GM21529 (cell line): ENCODE measurements around the gene DAAM2.

ENCODE experiments used
- ATAC-seq: cut with Tn5 transposase; IDR thresholded peaks from one replicate; pipeline ENCODE4 v1.9.1; 2021; ENCODE audit not compliant: unreplicated experiment

Gene DAAM2

DNA sequence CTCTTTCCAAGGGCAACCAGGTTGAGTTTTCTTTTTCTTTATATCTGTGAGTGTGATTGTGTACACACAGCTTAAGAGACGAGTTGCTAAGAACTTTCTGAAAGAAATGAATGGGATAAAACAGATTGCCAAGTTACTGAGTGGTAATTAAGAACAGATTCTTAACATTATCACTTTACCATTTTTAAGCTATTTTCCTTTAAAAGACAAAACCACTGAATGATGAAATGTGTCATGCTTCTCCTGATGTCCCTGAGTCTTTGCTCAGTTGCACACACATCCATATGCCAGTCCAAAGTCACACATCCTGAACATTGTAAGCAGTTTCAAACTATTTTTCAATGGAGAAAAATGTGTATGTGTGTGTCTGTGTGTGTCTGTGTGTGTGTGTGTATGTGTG is 5.5 kb upstream of the DAAM2 start:
- ATAC-seq: no peak

DNA sequence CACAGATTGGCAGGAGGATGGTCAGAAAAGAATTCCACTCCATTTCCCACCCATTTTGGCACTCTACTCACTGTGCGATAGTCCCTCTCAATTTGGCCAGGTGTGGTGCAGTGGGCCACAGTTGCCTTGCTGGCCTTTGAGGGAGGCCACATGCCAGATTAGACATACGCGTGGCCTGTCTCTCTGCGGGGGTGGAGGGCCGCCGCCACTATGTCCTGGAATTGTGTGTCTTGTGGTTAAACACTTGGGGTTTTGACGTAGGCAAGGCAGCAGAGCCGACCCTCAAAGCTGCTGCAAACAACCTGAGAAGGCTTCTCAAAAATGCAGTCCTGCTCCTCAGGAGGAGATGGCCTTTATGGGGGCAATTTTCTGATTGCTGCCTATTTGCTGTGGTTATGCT is 4.9 kb upstream of the DAAM2 start:
- no peak for ATAC-seq

GRCh38 chr6:39790772-39791171 is 1.4 kb upstream of the DAAM2 start:
- ATAC-seq: no peak

GRCh38 chr6:39791311-39791710 is 865 bp upstream of the DAAM2 start:
- no peak for ATAC-seq

DNA sequence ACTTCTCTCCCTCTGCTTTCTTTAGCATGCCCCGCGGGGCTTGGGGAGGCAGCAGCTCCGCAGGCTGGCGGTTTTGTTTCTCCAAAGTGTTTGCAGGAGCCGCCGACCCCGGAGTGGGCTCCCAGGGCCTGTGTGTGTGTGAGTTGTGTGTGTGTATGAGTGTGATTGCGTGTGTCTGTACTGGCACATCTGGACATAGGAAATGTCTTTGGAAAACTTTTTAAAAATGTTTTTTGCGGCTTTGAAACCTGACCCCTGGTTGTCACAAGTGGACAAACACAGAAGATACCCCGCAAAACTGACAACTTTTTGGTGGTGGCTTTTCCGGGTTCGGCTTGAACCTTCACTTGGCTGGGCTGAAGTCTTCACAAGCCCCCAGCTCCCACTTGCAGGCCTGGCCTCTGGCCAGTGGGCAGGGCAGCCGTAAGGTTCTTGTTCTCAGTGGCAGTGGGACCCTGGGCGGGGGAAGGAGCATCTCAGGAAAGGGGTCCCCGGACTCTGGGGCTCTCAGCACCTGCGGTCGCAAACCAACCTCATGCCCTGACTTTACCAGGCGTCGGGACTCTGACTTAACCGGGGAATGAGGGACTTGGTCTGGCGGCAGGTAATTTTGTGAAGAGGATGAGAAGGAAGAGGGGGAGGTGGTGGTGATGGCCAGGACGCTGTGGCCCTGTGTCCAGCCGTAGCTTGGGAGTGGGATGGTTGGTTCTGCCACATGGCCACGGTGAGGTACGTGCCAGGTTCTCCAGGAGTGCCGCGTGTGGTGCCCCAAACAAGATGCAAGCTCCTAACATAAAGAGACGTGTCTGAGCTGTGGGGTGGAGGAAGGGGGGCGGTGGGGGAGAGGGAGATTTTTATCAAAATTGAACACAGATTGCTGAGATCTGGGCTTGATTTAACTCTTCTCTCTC is 619 bp downstream of the DAAM2 start:
- no peak for ATAC-seq

- ATAC-seq: no peak
Measured at GRCh38 chr6:39793516-39793915, 1.3 kb downstream of the DAAM2 start.

- ATAC-seq: no peak
Measured at GRCh38 chr6:39794231-39794630, 2.1 kb downstream of the DAAM2 start.

DNA sequence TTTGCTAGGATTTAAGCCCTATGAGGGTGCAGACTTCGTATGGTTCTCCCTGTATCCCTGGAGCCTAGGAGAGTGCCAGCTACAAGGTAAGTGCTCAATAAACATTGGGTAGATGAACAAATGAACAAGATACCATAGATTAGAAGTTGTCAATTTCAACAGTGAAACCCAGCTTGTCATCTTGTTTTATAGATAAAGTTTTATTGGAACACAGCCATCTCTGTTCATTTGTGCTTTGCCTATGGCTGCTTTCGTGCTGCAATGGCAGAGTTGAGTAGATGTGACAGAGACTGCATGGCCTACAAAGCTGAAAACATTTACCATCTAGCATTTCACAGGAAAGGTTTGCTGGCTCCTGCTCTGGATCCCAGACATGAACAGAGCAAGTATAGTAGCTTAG is 5.6 kb downstream of the DAAM2 start:
- ATAC-seq: no peak

DNA sequence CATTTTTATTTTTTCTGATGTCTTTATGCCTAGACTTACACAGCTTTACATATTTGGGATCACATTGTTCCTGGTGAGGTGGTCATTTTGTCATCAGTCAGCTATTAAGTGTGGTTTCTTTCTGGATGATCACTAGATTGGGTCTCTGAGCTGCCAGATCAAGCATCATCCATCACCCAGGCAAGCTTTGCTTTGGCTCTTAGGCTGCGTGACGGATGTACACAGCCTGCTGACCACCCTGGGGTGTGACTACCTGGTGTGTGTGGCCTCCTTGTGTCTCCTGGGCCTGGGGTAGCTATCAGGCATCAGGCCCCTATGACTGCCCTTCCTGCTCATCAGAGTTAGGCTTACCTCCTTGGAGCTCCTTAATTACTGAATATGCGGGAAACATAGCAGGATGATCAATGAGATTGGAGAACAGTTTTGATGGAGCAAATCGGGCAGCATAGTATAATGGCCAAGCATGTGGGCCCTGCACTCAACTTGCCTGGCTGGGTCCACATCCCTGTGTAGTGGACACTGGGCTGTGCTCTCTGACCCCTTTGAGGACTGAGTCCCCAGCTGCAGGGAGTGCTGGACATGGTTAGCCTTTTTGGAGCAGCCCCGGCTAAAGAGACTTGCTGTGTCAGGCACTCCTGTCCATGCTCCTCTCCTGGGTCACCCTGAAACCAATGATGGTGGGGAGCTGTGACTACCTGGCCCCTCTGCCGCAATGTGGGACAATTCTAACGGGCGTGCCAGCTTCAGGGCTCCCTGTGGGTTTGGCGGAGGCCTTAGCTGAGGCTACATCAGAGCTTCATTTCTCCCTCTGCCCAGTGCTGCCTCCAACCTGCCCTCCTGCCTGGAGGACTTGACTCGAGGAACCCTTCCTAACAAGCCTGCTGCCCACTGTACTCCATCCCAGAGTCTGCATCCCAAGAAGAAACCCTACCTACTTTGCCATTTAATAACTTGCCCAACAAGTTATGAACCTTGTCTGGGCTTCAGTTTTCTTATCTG is 8.2 kb downstream of the DAAM2 start:
- ATAC-seq: no peak

DNA sequence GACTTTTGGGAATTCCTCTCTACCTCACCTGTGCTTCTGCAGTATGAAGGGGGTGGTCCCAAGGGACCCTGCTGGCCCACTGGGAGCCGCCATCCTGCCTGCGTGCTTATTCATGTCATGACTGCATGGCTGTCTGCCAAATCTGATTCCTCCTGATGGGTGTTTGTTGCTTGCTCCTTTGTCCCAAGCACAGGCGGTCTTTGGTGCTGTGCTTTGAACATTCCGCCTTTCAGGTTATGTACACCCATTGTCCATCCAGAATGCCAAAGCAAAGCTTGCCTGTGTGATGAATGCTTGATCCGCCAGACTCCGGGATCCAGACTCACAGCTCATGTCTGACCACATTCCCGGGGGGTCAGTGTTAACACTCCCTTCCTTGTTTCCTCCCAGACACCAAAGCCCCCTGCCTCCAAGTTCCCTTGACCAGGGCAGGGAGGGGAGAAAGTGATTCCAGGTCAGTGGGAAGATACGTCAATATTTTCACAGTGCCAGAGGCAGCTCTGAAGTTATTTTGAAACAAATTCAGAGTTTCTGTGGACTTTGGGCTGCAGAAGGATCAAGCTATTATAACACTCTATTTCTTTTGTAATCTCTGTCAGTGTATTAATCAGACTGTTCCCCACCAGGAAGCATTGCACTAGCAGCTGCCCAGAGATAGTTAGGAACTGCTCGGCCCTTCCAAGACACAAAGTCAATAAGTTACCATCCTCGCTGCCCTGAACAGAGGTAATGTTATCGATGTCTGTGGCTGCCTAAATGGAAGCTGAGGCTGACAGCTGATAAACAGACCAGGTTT is 9.5 kb downstream of the DAAM2 start:
- no peak for ATAC-seq

DNA sequence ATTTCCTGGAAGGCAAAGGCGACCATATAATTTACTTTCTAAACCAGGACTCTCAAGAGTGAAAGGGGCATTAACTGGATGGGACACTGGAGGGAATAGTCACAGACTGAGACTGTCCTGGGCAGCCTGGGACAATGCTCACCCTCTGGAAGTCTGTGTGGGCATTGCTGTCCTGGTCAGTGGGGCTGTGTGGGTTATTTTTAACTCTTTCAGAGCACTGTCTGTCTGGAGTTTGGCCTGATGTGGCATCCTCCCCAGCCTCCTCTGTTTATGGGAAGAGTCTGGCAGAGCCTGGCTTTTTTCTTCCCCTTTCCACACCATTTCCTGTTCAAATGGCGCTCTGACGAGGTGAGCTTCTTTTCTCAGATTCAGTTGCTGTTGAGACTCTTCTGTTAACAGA is 11.7 kb downstream of the DAAM2 start:
- no peak for ATAC-seq

- no peak for ATAC-seq
Measured at GRCh38 chr6:39804466-39805065, 12.4 kb downstream of the DAAM2 start.

- no peak for ATAC-seq
Measured at GRCh38 chr6:39806278-39806677, 14.1 kb downstream of the DAAM2 start.

DNA sequence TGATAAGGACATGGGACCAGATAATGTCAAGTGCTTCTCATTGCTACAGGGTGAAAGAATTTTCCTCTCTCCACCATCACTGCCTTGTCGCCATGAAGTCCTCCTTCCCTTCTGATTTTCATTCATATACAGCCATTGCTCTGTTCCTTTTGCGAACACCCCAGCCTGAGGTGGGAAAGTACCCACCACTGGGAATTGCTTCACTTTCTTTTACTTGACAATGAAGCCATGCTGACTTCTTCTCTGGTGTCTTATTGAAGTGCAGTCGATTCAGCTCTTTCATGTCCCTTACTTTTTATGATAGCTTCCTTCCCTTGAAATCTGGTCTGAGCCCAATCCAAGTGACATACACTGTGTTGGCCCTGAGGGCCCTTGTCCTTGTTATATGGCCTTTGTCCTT is 16.2 kb downstream of the DAAM2 start:
- no peak for ATAC-seq

DNA sequence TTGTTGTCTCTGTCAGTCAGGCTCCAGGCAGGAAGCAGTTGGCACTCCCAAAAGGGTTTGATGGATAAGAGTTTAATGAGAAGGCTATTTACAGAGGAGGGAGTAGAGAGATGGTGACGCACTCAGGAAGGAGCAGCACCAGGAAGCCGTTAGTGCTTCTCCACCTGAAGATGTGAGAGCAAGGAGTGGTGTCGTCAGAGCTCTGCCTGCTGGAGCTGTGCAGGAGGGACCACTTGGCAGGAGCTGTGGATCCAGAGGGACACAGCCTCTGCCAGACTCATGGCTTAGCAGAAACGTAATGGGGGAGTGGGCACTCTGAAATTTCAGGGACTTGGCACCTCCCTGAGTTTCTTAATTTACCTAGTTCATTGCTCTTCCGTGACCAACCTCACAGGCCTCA is 16.8 kb downstream of the DAAM2 start:
- no peak for ATAC-seq

DNA sequence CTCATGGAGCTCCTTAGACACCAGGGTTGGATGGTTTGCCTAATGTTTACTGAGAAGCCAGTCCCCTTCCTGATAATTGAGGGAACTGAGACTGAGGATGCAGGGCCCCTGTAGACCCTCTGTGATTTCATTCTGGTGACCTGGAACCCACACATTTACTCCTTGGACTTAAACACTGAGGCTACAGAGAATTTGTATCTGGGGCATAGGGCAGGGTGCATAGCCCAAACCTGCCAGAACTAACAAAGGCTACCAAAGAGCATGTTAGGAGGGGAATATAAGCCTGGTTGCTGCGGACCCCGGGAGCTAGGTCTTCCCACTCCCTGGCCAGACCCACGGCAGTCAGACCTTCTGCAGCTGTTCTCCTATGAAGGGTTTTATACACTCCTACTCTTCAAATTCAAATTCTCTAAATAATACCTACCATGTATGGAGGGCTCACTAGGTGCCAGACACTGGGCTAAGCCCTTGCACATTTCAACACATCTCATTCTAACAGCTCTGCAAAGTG is 19.7 kb downstream of the DAAM2 start:
- ATAC-seq: no peak

- no peak for ATAC-seq
Measured at GRCh38 chr6:39812496-39812852, 20.3 kb downstream of the DAAM2 start.

- peak; percentile 89 for ATAC-seq
Measured at GRCh38 chr6:39812853-39813533, 20.8 kb downstream of the DAAM2 start.

DNA sequence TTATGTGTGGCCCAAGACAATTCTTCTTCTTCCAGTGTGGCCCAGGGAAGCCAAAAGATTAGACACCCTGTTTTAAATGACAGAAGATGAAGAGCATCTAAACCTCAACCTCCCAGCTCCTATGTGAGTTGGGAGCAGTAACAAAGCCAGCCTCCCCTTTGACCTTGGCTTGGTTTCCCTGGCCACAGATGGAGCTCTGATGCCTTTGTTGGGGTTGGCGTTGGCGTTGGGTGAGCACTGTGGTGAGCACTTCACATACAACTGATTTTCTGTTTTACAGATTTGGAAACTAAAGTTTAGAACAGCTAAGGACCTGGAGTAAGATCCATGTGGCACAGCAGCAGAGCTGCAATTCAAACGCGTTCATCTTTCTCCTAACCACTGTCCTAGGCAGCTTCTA is 22.1 kb downstream of the DAAM2 start:
- ATAC-seq: no peak

DNA sequence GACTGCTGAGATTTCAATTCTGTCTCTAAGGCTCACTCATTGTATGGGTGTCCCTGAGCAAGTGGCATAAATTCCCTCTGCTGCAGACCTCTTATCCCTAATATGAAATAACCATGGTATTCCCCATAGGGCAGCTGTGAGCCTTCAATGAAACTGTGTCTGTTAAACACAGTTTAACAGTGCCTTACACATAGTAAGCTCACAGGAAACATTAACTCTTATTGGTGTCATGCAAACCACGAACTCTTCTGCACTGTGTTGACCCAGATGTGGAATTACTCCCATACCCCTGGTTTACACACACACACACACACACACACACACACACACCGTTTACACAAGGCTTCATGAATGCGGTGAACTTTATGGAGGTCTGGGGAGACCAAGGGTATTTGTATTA is 23.2 kb downstream of the DAAM2 start:
- ATAC-seq: no peak
